ENCODE data around the gene GKN1.

DNA sequence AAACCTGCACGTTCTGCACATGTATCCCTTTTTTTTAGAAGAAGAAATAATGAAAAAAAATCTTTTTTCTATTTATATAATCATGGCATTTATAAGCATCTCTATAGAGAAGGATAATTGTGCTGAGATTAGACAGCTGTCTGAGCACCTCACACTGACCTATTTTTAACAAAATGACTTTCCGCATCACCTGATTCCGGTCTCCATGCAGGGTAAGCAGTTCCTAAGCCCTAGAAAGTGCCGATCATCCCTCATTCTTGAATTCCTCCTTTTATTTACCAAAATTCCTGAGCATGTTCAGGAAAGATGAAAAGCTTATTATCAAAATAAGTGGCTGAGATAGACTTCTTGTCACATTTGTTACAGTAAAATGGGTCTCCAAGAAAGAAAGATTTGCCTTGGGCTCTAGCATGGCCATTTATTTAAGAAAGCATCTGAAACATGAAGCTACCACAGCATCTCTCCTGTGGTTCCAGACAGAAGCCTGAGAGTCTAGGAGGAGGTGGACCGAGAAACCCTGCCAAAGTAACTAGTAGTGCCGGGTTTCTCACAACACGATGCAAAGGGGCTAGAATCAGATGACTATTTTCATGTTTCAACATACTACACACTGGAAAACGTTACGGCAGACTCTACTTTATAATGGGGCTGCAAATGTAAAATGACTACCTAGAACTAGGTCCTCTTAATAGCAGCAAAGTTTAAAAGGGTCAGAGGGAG, 670 bp downstream of the GKN1 start:
- no peak for TF ChIP-seq CTCF (tag by site-specific recombination; IDR thresholded peaks at IDR 0.05)
- TF ChIP-seq PRDM10 (tag by site-specific recombination; IDR thresholded peaks at IDR 0.05) = no peak

Data from HEK293 (cell line).